ENCODE data around the gene CBX4. TPM values are rescaled to one million over a fixed set of nuclear protein-coding genes. Genes with fewer than 3 reads are reported as not detected.

CBX4 gene
- total and polyA plus RNA-seq, 8 donors, result 11.1 to 22.3 (median 17.0) TPM

DNA sequence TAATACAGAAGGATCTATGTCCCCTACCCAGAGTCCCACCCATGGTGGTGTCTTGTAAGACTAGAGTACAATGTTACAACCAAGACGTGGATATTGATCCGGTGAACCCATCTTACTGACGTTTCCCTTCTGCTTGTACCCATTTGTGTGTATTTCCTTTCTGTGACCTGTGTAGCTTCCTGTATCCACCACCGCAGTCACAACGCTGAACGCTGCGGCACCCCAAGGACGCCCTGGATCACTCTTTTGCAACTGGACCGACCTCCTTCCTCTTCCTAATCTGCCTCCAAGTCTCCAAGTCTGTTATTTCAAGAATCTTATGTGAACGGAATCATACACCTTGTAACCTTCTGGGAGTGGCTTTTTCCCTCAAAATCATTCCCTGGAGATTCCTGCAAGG is 33.5 kb upstream of the CBX4 start:
- no peak for DNase-seq
- H3K4me3 ChIP-seq, result no peak overlapping the region
- H3K36me3 ChIP-seq, result no peaks in the 10 kb centered on the region
- no peak overlapping the region for H3K27ac ChIP-seq
- H3K9me3 ChIP-seq, result no peaks in the 10 kb centered on the region
- intact Hi-C loops (cut with DNase I), result no loop called here
- peaks cover 0 to 7% of the 10 kb centered on the region in 2 donors for H3K27me3 ChIP-seq
- no peak for ATAC-seq
- TF ChIP-seq, protein P1, sequence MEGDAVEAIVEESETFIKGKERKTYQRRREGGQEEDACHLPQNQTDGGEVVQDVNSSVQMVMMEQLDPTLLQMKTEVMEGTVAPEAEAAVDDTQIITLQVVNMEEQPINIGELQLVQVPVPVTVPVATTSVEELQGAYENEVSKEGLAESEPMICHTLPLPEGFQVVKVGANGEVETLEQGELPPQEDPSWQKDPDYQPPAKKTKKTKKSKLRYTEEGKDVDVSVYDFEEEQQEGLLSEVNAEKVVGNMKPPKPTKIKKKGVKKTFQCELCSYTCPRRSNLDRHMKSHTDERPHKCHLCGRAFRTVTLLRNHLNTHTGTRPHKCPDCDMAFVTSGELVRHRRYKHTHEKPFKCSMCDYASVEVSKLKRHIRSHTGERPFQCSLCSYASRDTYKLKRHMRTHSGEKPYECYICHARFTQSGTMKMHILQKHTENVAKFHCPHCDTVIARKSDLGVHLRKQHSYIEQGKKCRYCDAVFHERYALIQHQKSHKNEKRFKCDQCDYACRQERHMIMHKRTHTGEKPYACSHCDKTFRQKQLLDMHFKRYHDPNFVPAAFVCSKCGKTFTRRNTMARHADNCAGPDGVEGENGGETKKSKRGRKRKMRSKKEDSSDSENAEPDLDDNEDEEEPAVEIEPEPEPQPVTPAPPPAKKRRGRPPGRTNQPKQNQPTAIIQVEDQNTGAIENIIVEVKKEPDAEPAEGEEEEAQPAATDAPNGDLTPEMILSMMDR (IDR thresholded peaks at IDR 0.05), result no peak
- H3K4me1 ChIP-seq, result no peaks in the 10 kb centered on the region

DNA sequence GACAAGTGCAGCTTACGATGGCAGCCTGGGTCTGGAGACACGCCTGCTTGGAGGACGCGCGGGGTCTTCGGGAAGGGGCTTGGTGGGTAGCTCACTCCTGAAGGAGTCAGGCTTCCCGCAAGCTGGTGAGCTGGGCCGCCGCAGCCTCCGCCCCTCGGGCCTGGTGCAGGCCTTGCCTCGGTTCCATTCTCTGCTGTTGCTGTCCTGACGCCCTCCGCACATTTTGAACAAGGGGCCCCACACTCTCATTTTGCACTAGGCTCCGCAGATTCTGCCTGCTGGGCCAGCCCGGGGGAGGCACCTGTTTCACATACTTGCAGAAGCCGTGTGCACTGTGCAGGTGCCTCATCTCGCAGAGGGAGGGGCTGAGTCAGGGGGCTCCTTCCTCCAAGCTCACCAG is 31.9 kb upstream of the CBX4 start:
- intact Hi-C loops (cut with DNase I), result no loop called here
- no peaks in the 10 kb centered on the region for H3K36me3 ChIP-seq
- no peak overlapping the region for H3K27ac ChIP-seq
- DNase-seq (no peak), ATAC-seq (no peak)
- H3K4me1 ChIP-seq, result no peaks in the 10 kb centered on the region
- H3K27me3 ChIP-seq, result peaks cover 0 to 8% of the 10 kb centered on the region in 2 donors
- H3K9me3 ChIP-seq, result no peaks in the 10 kb centered on the region
- no peak overlapping the region for H3K4me3 ChIP-seq
- TF ChIP-seq, protein P1 (IDR thresholded peaks at IDR 0.05), result no peak

DNA sequence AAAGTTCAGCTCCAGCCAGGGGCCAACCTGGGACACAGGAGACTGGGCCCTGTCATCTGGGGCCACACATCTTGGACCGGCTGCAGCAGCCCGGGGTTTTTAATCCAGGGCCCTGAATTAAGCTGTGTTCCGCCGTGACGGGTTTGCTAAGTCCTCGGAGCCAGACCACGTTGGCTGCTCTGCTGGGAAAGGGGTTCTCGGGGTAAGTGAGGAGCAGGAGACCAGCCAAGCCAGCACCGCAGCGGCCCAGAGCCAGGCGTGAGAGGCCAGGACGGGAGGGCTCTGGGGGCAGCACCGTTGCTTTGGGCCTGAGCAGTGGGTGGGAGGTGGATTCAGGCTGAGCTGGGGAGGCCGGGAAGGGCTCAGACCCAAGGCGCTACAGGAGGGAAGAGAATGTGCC is 31.3 kb upstream of the CBX4 start:
- no peak for ATAC-seq
- peak in 1 of 4 donors; percentile 66 for DNase-seq
- no peaks in the 10 kb centered on the region for H3K9me3 ChIP-seq
- no peaks in the 10 kb centered on the region for H3K4me1 ChIP-seq
- no peak overlapping the region for H3K27ac ChIP-seq
- TF ChIP-seq, protein P1 (IDR thresholded peaks at IDR 0.05), result no peak
- H3K36me3 ChIP-seq, result no peaks in the 10 kb centered on the region
- H3K27me3 ChIP-seq, result peaks cover 0 to 14% of the 10 kb centered on the region in 2 donors
- H3K4me3 ChIP-seq, result no peak overlapping the region
- intact Hi-C loops (cut with DNase I), result no loop called here

DNA sequence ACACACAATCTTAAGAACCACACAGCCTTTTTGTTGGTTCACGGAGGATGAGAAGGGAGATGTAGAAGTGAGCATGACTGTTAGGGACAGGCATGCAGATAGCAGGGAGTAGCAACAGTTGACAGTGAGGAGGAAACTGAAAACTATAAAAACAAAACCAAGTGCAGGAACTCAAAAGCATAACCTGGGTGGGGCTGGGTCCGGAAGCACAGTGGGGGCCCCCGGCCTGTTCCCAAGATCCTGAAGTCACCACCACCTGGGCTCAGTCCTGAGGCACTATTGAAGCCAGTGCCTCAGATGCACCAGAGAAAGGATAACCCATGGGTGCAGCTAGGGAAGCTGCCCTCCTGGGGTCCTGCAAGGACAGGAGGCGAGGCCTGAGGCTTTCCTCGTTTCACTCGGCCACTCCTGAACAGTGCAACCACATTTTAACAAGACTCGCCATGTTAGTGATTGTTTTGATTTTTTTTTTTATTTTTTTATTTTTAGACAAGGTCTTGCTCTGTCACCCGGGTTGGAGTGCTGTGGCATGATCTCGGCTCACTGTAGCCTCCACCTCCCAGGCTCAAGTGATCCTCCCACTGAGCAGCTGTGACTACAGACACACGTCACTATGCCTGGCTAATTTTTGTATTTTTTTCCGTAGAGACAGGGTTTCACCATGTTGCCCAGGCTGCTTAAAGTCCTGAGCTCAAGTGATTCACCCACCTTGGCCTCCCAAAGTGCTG is 27.7 kb upstream of the CBX4 start:
- TF ChIP-seq, protein P1 (IDR thresholded peaks at IDR 0.05), result no peak
- no peak for ATAC-seq
- H3K9me3 ChIP-seq, result no peaks in the 10 kb centered on the region

DNA sequence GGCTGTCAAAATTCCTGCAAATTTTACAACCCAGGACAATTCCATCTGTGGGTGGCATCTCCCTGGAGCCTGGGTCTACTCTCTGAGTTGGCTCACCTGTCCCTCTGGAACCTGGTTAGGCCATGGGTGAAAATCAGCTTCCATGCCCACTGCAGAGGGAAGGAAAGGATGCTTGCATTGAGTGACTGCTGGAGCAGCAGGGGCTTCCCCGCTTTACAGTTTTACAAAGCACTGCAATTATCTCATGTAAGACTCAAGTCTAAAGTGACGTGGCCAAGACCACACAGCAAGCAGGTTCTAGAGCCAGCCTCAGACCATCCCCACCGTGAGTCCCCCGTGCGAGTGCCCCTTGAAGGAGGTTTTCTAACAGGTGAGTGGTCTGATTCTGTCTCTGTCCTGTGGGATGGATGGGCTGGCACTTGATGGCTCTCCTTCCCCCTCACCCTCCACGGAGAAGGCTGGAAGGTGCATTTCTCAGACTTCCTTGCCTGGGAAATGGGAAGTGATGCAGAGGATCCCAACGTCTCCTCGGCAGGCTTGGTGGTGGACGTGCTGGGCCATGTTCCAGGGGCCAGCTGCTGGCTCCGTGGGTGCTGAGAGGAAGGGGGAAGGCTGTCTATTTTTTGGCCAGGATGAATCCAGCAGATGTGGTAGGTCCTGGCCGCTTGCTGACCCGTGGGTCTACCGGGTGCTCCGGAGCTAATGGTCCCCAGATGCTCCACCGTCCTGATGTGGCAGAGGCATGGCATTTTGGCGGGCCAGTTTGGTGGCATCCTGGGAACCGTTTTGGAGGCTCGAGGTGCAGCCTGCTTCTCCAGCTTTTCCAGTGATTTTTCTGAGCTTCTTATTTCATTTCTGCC is 26.3 kb upstream of the CBX4 start:
- intact Hi-C loops (cut with DNase I), result no loop called here
- Histone ChIP-seq H3K27me3 (peaks cover 0 to 55% of the 10 kb centered on the region in 2 donors), H3K4me3 (no peak overlapping the region), H3K9me3 (no peaks in the 10 kb centered on the region), H3K27ac (no peak overlapping the region), H3K36me3 (no peaks in the 10 kb centered on the region), H3K4me1 (no peaks in the 10 kb centered on the region)
- TF ChIP-seq, protein P1 (IDR thresholded peaks at IDR 0.05), result no peak
- DNase-seq, result peak in 1 of 4 donors; percentile 28
- ATAC-seq, result no peak

More for the DNA sequence above, 27.7 kb upstream of the CBX4 start:
- H3K36me3 ChIP-seq, result no peaks in the 10 kb centered on the region
- peaks cover 0 to 41% of the 10 kb centered on the region in 2 donors for H3K27me3 ChIP-seq
- DNase-seq, result peak in 1 of 4 donors; percentile 22
- H3K27ac ChIP-seq, result no peak overlapping the region
- no peaks in the 10 kb centered on the region for H3K4me1 ChIP-seq
- intact Hi-C loops (cut with DNase I), result no loop called here
- no peak overlapping the region for H3K4me3 ChIP-seq
